ENCODE results near the gene SERPINB10. TPM values are rescaled to one million over a fixed set of nuclear protein-coding genes. Genes with fewer than 3 reads are reported as not detected.
"Not testable (repeated sequence)": the region's sequence is repeated elsewhere in the genome, so short reads cannot be mapped to it uniquely, and the experiment has no call there.

Gene SERPINB10
- total RNA-seq, 1 donor from 2014 or later = not detected

GRCh38 chr18:63890950-63891304, 16.8 kb upstream of the SERPINB10 start:
- DNase-seq (ENCODE audit: low read depth) = peak; percentile 31

- DNase-seq (ENCODE audit: low read depth) = no peak
Observed at GRCh38 chr18:63892566-63892965, 15.2 kb upstream of the SERPINB10 start.

GRCh38 chr18:63894106-63894772, 13.5 kb upstream of the SERPINB10 start:
- DNase-seq (ENCODE audit: low read depth) = no peak

GRCh38 chr18:63895190-63895589, 12.6 kb upstream of the SERPINB10 start:
- no peak for DNase-seq (ENCODE audit: low read depth)

- DNase-seq (ENCODE audit: low read depth) = peak; percentile 22
Observed at GRCh38 chr18:63897072-63897471, 10.7 kb upstream of the SERPINB10 start.

- DNase-seq (ENCODE audit: low read depth) = no peak
Observed at GRCh38 chr18:63899206-63899605, 8.6 kb upstream of the SERPINB10 start.

GRCh38 chr18:63903851-63904570, 3.7 kb upstream of the SERPINB10 start:
- no peak for DNase-seq (ENCODE audit: low read depth)

GRCh38 chr18:63904694-63905093, 3.1 kb upstream of the SERPINB10 start:
- DNase-seq (ENCODE audit: low read depth) = no peak

- DNase-seq (ENCODE audit: low read depth) = no peak
Observed at GRCh38 chr18:63905361-63905760, 2.4 kb upstream of the SERPINB10 start.

GRCh38 chr18:63906056-63906455, 1.7 kb upstream of the SERPINB10 start:
- no peak for DNase-seq (ENCODE audit: low read depth)

- no peak for DNase-seq (ENCODE audit: low read depth)
Observed at GRCh38 chr18:63908858-63909257, 1.1 kb downstream of the SERPINB10 start.

- no peak for DNase-seq (ENCODE audit: low read depth)
Observed at GRCh38 chr18:63909870-63910269, 2.1 kb downstream of the SERPINB10 start.

- DNase-seq (ENCODE audit: low read depth) = no peak
Observed at GRCh38 chr18:63917817-63918216, 10.1 kb downstream of the SERPINB10 start.

- DNase-seq (ENCODE audit: low read depth) = no peak
Observed at GRCh38 chr18:63922049-63922448, 14.3 kb downstream of the SERPINB10 start.

- no peak for DNase-seq (ENCODE audit: low read depth)
Observed at GRCh38 chr18:63924551-63924950, 16.8 kb downstream of the SERPINB10 start.

GRCh38 chr18:63928331-63928730, 20.6 kb downstream of the SERPINB10 start:
- DNase-seq (ENCODE audit: low read depth) = no peak

- DNase-seq (ENCODE audit: low read depth) = not testable (repeated sequence)
Observed at GRCh38 chr18:63929369-63929768, 21.6 kb downstream of the SERPINB10 start.

- no peak for DNase-seq (ENCODE audit: low read depth)
Observed at GRCh38 chr18:63930773-63931354, 23.1 kb downstream of the SERPINB10 start.

- peak; percentile 77 for DNase-seq (ENCODE audit: low read depth)
Observed at GRCh38 chr18:63936156-63936931, 28.6 kb downstream of the SERPINB10 start.

GRCh38 chr18:63936932-63937393, 29.2 kb downstream of the SERPINB10 start:
- DNase-seq (ENCODE audit: low read depth) = no peak

GRCh38 chr18:63940008-63940407, 32.2 kb downstream of the SERPINB10 start:
- DNase-seq (ENCODE audit: low read depth) = no peak

All from myocyte (in vitro differentiated cells).